COLO668 (cell line): ENCODE data around the gene NAT9.

ENCODE experiments used
- DNase-seq: peaks from one replicate; lab custom pipeline; 2025; ENCODE audit not compliant: unreplicated experiment; lab: John Stamatoyannopoulos, UW

Gene NAT9, protein sequence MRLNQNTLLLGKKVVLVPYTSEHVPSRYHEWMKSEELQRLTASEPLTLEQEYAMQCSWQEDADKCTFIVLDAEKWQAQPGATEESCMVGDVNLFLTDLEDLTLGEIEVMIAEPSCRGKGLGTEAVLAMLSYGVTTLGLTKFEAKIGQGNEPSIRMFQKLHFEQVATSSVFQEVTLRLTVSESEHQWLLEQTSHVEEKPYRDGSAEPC

DNA sequence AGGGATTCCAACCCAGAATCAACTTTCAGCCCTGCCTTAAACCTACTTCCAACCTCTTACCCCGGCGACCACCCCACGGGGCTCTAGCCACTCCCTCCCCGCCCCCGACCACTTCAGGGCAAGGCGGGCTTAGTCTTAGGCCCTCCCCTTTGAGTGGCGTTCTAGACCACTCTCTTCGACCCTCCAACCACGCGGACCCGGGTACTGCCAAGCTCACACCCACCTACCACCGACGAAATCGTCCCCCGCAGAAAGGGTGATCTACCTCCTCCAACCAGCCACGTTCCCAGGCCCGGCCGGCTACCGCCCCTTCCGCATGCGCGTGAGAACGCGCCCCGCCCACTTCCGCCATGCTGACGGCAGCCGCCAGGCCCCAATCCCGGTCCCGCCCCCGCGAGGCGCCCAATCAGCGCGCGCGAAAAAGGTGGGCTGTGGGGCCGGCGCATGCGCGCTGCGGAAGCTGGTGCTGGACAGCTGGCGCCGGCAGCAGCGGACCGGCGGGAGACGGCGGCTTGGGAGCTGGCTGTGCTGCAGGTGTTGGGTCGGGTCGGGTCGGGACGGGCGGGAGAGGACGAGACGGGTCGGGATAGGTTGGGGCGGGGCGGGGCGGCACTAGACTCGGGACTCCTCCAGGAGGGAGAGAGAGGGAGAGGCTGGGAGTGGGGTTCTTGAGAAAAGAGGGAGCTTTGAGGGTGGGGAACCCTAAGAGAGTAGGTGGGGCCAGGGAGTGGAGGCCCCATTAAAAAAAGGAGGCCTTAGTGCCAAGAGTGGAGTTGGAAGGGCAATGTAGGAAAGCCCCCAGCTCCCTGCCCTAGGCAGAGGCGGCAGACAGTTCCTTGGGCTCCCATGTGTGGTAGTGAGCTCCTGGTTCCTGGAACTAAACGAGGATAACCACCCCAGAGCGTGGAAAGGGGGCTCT, at the start of gene NAT9:
NAT9 (minus strand) TSS at position 302 of the 919 bp plus-strand sequence. CDS start 647 bp downstream, outside the sequence.
- DNase-seq: peak; percentile 96

GRCh38 chr17:74824961-74825627, 48.9 kb upstream of the NAT9 start:
- DNase-seq: no peak

DNA sequence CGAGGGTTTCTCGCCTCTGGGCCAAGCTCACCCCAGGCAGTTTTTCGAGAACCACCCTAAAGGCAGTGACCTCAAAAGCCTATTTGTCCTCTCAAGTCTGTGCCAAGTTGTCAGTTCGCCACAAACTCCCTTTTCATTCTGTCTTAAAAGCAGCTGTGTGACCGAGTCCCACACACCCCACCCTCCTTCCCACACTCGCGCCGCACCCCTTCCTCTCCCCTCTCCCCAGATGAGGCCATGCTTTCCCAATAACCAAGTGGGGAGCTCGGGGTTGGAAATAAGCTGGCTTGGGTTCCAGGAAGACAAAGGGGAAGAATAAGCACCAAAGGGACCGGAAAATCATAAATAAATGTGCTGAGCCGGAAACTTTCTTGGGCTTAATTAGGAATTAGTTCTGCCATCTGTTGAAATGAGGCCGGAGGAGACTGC, 46.8 kb upstream of the NAT9 start:
- DNase-seq: no peak

GRCh38 chr17:74822335-74822938, 46.3 kb upstream of the NAT9 start:
- no peak for DNase-seq

- no peak for DNase-seq
These were observed 45.6 kb upstream of the NAT9 start for GRCh38 chr17:74821655-74822334.

GRCh38 chr17:74819801-74820436, 43.8 kb upstream of the NAT9 start:
- no peak for DNase-seq

DNA sequence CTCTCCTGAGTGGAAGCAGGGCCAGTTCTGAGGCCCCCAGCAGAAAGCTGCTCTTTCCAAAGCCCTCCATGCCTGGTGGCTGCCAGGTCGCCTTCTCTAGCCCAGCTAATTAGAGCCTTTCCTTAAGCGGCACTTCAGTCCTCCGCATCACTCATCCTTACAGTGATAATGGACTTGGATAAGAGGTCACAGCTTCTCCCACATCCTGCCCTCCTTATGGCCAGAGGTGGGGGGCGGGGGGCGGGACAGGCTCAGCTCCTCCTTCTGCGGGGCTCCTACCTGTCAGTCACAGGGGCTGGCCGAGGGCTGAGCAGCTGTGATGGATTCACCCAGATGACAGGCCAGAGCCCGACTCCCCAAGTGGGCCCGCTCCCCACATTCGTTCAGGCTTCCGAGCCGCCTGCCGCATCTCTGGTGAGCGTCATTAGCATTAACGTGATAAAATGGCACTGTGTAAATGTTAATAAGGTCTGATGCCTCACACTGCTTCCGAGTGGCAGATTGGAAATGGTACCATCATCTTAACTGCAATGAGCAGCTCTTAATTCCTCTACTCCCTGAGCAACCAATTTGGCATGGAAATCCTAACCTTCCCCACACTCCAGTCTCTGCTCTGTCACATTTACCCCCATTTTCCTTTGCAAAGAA, 42.3 kb upstream of the NAT9 start:
- DNase-seq: no peak

- DNase-seq: no peak
These were observed 40.9 kb upstream of the NAT9 start for GRCh38 chr17:74816905-74817620.

DNA sequence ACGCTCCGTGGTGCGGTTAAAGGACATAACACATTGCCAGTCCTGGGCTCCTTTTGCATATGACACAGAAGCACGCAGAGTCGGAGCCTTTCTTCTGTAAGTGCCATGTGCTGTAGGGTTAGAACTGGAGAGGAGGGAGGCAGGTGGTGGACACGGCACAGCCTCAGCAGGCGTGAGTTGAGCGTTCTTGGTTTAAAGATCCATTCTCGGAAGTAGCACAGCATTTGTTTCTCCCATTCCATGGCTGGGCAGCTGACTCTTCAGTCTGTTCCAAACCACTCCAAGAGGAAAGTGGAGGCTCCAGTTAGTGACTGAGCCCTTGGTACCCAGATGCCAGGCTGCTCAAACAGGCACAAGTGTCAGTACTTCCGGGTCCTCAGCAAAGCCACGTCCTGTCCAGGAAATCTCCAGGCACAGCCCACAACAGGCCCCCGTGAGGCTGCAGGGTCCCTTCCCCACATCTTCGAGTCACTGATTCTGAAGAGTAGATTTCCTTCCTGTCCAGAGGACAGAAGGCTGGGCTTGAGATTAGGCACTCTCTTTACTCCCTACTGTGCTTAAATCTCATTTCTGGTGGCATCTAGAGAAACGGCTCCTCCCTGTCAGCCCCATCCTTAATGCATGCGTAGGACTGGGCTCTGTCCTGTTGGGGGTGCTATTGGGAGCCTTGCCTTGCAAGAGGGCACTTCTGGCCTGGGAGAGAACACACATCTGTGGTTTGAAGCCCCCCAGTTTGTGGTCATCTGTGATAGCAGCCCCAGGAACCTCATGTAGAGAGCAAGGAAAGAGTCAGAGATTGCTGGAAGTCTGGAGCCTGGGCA, 39.6 kb upstream of the NAT9 start:
- DNase-seq: no peak

DNA sequence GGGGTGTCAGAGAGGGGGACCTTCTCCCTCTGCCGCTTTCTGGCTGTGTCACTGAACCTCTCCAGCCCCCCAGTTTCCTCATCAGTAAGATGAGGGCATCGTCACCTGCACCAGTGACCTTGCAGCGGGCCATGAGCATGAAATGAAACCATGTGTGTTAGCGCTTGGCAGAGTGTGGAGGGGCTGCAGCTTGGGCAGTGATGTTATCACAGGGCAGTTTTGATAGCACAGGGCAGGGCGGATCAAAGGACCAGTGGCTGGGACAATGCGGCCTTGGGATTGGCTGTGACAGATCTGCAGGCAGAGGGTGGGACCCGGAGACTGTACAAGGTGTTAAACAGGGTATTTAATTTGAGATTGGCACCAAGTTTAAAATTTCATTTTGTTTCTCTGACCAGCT, 38.9 kb upstream of the NAT9 start:
- DNase-seq: no peak

GRCh38 chr17:74814453-74814852, 38.3 kb upstream of the NAT9 start:
- peak; percentile 9 for DNase-seq

DNA sequence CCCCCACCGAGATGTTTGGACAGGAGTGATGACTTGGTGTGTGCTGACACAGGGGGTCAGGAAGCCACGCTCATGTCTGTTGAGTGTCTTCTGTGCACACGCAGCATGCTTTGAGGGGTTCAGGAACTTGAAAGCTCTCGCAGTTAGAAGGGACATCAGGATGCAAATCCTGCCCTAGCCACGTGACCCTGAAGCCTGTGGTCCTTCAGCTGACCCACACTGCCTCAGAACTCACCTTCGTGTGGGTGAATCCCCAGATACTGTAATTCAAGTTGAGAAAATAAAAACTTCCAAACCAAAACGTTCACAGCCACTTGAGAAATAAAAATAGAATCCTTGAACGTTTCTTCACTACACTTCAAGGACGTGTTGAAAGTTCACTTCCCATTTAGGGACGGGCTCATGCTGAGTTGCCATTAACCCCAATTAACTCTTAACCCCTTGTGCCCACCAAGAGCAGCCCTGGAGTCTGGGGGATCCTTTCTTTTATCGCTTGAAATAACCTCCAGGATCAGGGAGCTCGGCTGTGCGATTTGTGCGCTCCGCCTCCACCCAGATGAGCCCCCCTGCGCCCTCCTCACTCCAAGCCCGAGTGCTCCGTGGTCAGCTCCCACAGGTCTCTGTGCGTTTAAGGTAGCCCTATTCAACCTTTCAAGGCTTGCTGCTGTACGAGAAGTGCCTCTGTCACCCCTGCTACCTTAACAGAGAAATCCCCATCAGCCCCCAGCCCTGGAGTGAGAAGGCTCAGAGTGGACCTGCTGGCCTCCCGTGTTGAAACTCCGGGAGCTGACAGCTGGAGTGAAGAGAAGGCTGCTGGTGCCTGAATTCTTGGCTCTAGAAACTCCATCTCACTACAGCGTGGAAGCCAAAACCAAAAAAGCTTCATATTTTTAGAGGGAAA, 36.2 kb upstream of the NAT9 start:
- DNase-seq: no peak

DNA sequence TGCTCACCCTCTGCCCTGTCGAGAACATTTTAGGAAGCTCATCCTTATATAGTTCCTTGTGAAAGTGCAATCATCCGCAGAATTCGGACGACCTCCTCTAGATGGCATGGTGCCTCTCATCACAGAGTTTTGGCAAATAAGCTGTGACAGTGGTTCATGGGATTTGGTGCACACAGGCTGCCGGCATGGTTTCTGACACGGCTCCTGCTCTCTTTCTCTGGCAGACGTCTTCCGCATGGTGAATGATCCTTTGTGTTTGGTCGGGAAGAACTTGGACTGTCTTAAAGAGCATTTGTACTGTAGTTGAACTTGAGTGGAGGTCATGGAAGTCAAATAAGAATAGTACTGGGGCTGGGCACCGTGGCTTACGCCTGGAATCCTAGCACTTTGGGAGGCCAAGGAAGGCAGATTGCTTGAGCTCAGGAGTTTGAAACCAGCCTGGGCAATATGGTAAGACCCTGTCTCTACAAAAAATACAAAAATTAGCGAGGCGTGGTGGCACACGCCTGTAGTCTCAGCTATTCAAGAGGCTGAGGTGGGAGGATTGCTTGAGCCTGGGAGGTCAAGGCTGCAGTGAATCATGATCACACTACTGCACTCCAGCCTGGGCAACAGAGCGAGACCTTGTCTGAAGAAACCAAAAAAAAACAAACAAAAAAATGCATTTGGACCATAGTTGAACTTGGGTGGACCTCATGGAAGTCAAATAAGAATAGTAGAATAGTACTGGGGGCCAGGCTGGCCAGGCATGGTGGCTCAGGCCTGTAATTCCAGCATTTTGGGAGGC, 34.7 kb upstream of the NAT9 start:
- DNase-seq: no peak

DNA sequence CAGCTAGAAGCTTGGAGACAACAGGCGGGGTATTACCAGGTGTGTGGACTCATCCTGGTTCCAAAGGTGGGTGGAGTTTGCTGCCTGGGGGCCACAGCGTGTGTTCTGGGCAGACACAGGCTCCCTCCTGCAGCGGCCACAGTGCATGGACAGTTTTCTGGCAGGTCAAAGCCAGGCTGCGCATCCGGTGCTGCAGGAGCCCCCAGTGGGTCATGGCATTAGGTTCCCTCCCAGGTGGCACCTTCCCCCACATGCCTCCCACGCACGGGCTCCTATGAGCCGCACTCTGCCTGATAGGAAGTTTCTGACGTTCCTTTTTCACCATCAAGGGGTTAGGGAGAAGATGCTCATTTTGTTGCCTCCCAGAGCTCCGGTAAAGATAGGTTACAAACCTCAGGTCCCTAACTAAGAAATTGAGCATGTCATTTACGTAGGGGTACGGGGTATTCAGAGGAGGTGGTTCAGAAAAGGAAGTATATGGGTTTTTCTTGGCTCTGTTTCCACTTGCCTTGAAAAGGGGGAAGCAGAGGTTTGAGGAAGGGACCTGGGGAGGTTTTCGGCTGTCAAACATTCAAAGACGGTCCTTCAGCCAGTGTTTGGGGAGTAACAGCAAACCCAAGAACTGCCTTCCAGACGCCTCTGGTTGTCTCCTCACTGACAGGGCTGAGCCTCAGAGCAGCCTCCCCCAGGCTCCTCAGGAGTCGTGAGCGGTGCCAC, 32.7 kb upstream of the NAT9 start:
- no peak for DNase-seq

DNA sequence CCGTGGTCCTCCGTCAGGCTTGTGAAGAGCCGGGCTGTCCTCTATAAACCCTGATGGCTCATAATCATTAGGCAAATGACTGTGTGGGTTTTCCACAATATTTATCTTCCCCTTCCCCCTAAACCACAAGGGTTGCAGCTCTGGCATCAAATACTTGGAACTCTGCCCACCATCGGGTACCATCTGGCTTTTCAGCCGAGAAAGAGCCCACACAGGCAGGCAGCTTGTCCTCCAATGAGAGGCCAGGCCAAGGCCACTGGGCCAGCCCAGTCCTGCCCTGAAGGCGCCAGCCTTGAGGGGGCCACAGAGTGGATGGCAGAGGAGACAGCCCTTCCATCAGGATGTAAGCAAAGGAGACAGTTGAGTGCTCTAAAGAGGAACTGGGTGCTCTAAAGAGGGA, 31.8 kb upstream of the NAT9 start:
- peak; percentile 73 for DNase-seq

DNA sequence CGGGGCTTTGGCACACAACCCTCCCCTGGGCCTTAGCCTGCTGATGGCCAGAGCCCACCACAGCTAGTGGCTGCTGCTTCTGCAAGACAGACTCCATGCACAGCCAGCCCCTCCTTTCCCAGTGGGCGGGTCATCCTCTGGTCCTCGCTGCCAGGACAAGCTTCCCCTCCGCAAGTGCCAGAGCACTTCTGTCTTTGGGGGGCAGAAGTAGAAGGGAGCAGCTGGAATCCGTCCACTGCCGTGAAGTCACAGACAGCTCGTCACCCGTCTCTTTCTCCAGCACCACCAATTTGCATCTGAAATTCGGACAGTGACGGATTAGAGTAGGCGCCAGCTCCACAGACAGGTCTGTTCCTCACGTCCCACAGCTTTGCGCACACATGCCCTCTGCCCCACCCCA, 31.3 kb upstream of the NAT9 start:
- no peak for DNase-seq
